ENCODE measurements around the gene PTPRH.
"Not testable (repeated sequence)": the region's sequence is repeated elsewhere in the genome, so short reads cannot be mapped to it uniquely, and the experiment has no call there.

PTPRH gene

GRCh38 chr19:55244004-55244680 lies 34.8 kb upstream of the PTPRH start:
- no peak for DNase-seq

DNA sequence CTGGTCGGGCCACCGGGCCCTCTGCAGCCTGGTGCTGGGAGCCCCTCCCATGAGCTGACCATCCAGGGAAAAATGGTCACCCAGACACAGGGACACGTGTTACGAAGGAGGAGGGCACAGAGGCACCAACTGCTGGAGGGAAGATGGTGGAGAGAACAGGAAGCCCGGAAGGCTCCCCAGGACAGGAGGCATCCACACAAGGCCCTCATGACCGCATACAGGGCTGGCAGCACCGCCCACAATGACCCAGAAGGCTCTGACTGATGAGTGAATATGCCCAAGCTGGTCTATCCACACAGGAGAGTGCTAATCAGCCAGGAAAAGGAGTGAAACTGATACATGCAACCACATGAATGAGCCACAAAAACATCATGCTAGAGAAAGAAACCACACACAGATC lies 33.2 kb upstream of the PTPRH start:
- DNase-seq: no peak

- no peak for DNase-seq
Measured at GRCh38 chr19:55241935-55242464, 32.7 kb upstream of the PTPRH start.

- no peak for DNase-seq
Measured at GRCh38 chr19:55241143-55241934, 32.0 kb upstream of the PTPRH start.

GRCh38 chr19:55240713-55241020 lies 31.4 kb upstream of the PTPRH start:
- no peak for DNase-seq

DNA sequence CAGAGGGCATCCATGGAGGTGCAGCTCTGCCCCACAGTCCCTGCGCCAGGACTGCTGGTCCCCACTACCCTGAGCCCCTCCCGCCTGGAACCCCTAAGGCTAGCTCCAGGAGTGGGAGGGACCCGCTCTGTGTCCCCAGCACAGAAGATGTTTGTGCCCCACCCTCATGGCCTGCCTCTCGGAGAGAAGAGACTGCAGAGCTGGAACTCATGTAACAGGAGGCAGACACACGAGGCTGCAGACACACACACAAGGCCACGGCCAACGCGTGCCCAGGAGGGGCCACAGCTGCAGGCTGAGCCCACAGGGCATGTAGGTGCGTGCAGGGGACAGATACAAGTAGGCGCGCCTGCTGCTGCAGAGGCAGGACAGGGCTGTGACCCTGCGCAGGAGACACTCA lies 29.7 kb upstream of the PTPRH start:
- DNase-seq: no peak

DNA sequence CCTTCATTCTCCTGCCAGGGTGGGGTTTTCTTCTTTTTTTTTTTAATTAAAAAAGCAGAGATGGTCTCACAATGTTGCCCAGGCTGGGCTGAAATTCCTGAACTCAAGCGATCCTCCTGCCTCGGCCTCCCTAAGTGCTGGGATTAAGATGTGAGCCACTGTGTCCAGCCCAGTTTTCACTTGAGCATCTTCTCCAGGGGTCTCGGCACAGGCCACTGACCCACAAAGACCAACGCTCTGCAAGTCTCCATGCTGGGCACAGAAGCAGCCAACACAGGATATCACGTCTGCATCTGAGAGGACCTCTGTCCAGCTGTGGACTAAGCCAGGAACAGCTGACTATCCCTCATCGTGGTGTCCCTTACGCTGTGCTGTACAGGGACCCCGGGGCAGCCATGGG lies 28.7 kb upstream of the PTPRH start:
- DNase-seq: no peak

DNA sequence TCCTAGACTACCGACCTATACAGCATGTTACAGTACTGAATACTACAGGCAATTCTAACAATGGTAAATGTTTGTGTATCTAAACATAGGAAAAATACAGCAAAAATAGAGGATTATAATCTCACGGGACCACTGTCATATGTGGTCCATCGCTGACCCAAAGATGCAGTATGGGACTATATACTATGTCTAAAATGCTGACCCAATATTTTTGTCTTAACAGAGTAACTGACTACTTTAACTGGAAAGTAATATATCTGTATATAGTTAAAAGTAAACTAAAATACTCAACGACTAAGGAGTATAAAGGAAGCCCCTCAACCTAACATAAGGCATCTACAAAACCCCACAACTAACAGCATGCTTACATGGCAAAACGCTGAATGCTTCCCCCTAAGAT lies 23.7 kb upstream of the PTPRH start:
- no peak for DNase-seq

- no peak for DNase-seq
Measured at GRCh38 chr19:55232286-55232602, 22.9 kb upstream of the PTPRH start.

GRCh38 chr19:55231391-55232285 lies 22.3 kb upstream of the PTPRH start:
- no peak for DNase-seq

DNA sequence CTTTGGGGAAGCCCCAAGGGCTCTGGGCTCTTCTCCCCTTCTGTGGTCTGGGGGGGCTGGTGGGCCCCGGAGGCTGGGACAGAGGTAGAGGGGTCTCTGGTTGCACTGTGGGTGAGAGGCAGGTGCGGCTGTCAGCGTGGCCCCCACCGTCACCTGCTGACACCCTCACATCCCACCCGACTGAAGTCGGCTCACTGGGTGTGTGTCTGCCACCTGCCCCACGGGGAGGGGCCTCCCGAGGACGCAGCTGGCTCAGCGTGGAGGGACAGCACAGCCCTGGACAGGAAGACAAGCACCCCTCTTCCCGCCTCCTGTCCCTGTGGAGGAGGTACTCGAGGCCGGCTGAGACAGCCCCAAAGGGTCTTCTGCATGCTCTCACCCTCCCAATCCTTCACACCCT lies 21.5 kb upstream of the PTPRH start:
- no peak for DNase-seq

- DNase-seq: no peak
Measured at GRCh38 chr19:55230329-55230728, 21.0 kb upstream of the PTPRH start.

- no peak for DNase-seq
Measured at GRCh38 chr19:55229789-55230182, 20.5 kb upstream of the PTPRH start.

- DNase-seq: no peak
Measured at GRCh38 chr19:55229145-55229788, 20.0 kb upstream of the PTPRH start.

DNA sequence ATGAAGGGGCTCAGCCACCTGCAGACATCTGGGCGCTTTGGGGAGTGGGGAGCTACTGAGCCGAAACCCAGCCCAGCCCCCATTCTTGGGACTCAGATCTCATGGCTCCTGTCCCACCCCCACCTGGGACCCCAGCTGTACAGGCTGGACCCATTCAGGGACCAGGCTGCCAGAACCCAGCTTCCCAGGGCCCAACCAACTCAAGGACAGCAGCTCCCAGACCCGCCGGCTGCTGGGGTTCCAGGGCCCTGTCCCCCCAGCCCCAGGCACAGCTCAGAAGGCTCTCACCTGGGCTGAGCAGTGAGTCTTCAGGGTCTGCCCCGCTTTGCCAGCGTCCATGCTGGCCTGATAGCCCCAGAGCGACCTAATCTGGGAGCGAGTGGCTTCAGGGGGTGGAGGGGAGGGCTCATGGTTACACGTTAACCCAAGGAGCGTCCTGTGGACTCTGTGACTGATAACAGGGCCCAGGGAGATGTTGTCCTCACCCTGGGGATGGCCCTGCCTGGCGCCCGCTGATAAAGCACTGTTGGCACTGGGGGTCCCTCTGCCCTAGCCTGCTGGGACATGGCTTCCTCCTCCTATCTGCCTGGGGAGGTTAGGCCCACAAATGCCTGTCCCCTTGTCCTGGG lies 19.2 kb upstream of the PTPRH start, which contains the start of gene TMEM86B:
Gene TMEM86B, minus strand, starts transcription at position 361 of the 629 bp plus-strand sequence. Its CDS starts 22 bp downstream, at position 339.
- no peak for DNase-seq

GRCh38 chr19:55228015-55228391 lies 18.7 kb upstream of the PTPRH start:
- DNase-seq: no peak

DNA sequence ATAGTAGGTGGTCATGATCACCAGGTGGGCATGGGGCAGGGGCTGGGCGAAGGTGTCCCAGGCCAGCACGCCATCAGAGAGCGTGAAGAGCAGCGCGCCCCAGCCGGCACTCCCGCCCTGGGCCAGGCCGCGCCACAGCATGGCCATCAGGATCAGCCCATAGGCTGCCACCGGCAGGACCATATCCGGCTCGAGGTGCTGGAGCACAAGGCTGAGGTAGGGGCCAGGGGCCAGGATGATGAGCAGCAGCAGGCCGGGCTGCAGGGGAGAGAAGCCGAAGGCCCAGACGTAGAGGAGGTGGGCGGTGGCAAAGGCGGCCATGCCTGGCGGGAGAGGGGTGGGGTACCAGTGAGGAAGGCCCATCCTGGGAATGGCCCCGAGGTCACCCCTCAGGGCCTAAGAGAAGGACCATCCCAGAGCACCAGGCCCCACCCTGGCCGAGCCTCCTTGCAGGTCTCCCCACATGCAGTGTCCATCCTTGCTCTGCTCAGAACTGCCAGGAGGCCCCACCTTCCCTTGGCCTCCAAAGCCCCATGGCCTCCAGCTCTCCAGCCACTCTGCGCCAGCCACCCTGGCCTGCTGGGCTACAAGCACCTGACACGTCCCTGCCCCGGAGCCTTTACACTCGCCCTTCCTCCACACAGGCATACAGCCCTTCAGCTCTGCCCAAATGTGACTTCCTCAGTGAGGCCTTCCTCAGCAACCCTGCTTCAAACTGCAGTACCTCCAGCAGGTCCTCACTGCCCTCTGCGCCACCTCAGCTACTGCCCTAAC lies 18.1 kb upstream of the PTPRH start:
- DNase-seq: no peak

GRCh38 chr19:55226788-55227187 lies 17.5 kb upstream of the PTPRH start:
- no peak for DNase-seq

DNA sequence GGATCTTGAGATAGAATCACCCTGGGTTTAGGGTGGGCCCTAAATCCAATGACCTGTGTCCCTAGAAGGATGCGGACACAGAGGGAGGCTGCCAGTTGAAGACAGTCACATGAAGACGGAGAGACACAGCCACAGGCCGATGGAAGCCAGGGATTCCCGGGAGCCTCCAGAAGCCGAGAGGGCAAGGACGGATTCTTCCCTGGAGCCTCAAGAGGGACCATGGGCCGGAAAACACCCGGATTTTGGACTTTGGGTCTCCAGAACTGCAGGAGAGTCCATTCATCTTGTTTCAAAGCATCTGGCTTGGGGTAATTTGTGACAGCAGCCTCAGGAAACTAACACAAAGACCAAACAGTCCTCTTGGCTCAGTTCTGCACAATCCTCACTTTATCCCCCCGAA lies 17.0 kb upstream of the PTPRH start:
- DNase-seq: no peak

DNA sequence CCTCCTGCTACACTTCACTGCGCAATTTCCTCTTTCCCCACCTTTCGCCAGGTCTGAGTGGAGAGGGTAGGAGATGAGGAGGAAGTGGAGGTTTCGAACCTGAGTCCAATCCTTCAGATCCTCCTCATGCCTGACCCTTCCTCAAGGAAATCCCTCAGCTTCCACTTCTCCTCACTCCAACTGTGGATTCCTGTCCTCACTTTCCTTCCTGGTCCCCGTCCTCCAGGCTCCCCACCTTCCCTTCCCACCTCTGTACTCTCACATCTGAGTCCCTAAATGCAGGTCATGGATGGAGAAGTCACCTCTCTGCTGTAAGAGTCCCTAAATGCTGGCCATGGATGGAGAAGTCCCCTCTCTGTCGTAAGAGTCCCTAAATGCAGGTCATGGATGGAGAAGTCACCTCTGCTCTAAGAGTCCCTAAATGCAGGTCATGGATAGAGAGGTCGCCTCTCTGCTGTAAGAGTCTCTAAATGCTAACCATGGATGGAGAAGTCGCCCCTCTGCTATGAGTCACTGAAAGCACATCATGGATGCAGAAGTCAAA lies 16.2 kb upstream of the PTPRH start:
- no peak for DNase-seq

GRCh38 chr19:55224679-55225414 lies 15.5 kb upstream of the PTPRH start:
- not testable (repeated sequence) for DNase-seq
